Nephron (organoid): ENCODE measurements around the gene NR2F2.
A peak's percentile ranks its signal among the peaks of the same experiment; 100 is the strongest.

Experiments
- H3K27ac Mint-ChIP-seq, 3 experiments: 2 replicates each; pipeline ENCODE4 v1.8.0; 2020; ENCODE audit warnings: mixed read lengths in 3 of 3, mild to moderate bottlenecking in 2 of 3, moderate library complexity in 1 of 3
- H3K27me3 Mint-ChIP-seq: 2 replicates; pipeline ENCODE4 v1.8.0; 2021; ENCODE audit warnings: low read depth, mild to moderate bottlenecking, moderate library complexity, mixed read lengths
- H3K36me3 Mint-ChIP-seq: 2 replicates; pipeline ENCODE4 v1.8.0; 2020; ENCODE audit warnings: low read depth, mixed read lengths
- H3K4me1 Mint-ChIP-seq: 2 replicates; pipeline ENCODE4 v1.8.0; 2020; ENCODE audit warnings: mixed read lengths
- H3K4me3 Mint-ChIP-seq, 3 experiments: 2 replicates each; pipeline ENCODE4 v1.8.0; 2020; ENCODE audit warnings: mild to moderate bottlenecking in 3 of 3, mixed read lengths in 3 of 3, moderate library complexity in 2 of 3
- H3K9me3 Mint-ChIP-seq: 2 replicates; pipeline ENCODE4 v1.8.0; 2020; ENCODE audit warnings: mixed read lengths
- TF ChIP-seq, protein P1 (sequence below), 3 experiments: fragments of 200-600 bp; sonication (generic); IDR thresholded peaks; one replicate each; pipeline ENCODE4 v1.5.0; 2021; ENCODE audit warnings: antibody characterized with exemption in 3 of 3; ENCODE audit not compliant: unreplicated experiment in 3 of 3

The NR2F2 gene

DNA sequence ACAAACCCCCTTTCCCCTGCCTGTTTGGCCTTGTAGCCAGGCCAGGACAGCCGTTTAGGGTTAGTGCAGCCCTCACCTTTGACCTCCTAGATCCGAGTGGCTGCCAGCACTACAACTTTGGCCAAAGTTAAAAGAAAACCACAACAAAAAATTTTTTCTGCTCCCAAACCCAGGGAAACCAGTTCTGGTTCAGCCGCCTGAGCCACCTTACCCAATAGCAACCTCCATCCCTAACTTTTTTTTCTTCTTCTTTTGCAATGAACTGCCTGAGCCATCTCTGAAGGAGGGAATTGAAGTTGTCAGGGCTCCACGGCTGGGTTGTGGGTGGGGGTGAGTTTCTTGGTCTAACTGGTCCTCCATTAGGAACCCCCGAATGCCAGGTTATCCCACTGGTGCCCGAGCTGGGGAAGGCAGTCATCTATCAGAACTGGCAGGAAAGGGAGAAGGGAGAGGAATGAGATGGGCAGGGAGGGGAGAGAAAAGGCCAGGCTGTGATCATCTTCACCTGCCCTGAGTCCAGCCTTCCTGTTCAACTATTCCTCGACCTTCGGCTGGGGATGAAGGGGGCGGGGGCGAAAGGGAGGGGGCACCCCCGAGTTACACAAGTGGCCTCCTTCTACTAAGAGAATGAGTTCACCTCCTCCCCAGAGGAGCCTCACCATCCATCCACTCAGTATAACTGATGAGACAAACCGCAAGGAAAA, 6.2 kb upstream of the NR2F2 start:
- H3K27ac Mint-ChIP-seq, result peak overlapping the region; percentile 98 to 99 (median 99)
- H3K9me3 Mint-ChIP-seq, result no peaks in the 10 kb centered on the region
- peaks cover 62% of the 10 kb centered on the region for H3K4me1 Mint-ChIP-seq
- H3K4me3 Mint-ChIP-seq, result peak overlapping the region; percentile 94 to 100 (median 98)
- H3K27me3 Mint-ChIP-seq, result peaks cover 20% of the 10 kb centered on the region
- TF ChIP-seq, protein P1, sequence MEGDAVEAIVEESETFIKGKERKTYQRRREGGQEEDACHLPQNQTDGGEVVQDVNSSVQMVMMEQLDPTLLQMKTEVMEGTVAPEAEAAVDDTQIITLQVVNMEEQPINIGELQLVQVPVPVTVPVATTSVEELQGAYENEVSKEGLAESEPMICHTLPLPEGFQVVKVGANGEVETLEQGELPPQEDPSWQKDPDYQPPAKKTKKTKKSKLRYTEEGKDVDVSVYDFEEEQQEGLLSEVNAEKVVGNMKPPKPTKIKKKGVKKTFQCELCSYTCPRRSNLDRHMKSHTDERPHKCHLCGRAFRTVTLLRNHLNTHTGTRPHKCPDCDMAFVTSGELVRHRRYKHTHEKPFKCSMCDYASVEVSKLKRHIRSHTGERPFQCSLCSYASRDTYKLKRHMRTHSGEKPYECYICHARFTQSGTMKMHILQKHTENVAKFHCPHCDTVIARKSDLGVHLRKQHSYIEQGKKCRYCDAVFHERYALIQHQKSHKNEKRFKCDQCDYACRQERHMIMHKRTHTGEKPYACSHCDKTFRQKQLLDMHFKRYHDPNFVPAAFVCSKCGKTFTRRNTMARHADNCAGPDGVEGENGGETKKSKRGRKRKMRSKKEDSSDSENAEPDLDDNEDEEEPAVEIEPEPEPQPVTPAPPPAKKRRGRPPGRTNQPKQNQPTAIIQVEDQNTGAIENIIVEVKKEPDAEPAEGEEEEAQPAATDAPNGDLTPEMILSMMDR (IDR thresholded peaks at IDR 0.05; ENCODE audit: unreplicated experiment in 3 of 3), result no peak
- no peaks in the 10 kb centered on the region for H3K36me3 Mint-ChIP-seq

GRCh38 chr15:96324940-96325540, 5.5 kb upstream of the NR2F2 start:
- peak overlapping the region; percentile 94 to 100 (median 98) for H3K4me3 Mint-ChIP-seq
- H3K27me3 Mint-ChIP-seq, result peaks cover 15% of the 10 kb centered on the region
- TF ChIP-seq, protein P1 (IDR thresholded peaks at IDR 0.05; ENCODE audit: unreplicated experiment in 3 of 3), result no peak
- peak overlapping the region; percentile 98 to 99 (median 99) for H3K27ac Mint-ChIP-seq
- no peaks in the 10 kb centered on the region for H3K9me3 Mint-ChIP-seq
- no peaks in the 10 kb centered on the region for H3K36me3 Mint-ChIP-seq
- H3K4me1 Mint-ChIP-seq, result peaks cover 57% of the 10 kb centered on the region

- H3K27me3 Mint-ChIP-seq, result peaks cover 12% of the 10 kb centered on the region
- H3K4me3 Mint-ChIP-seq, result peak overlapping the region; percentile 94 to 100 (median 98)
- H3K4me1 Mint-ChIP-seq, result peaks cover 52% of the 10 kb centered on the region
- peak overlapping the region; percentile 98 to 99 (median 99) for H3K27ac Mint-ChIP-seq
- H3K36me3 Mint-ChIP-seq, result no peaks in the 10 kb centered on the region
- TF ChIP-seq, protein P1 (IDR thresholded peaks at IDR 0.05; ENCODE audit: unreplicated experiment in 3 of 3), result no peak
- no peaks in the 10 kb centered on the region for H3K9me3 Mint-ChIP-seq
Observed at GRCh38 chr15:96325541-96326327, 4.8 kb upstream of the NR2F2 start.

- Mint-ChIP-seq H3K27me3 (peaks cover 12% of the 10 kb centered on the region), H3K36me3 (peaks cover 3% of the 10 kb centered on the region), H3K4me1 (peaks cover 46% of the 10 kb centered on the region), H3K27ac (peak overlapping the region; percentile 98 to 99 (median 99)), H3K9me3 (peaks cover under 1% of the 10 kb centered on the region), H3K4me3 (peak overlapping the region; percentile 94 to 100 (median 98))
- TF ChIP-seq, protein P1 (IDR thresholded peaks at IDR 0.05; ENCODE audit: unreplicated experiment in 3 of 3), result no peak
Observed at GRCh38 chr15:96326328-96327154, 4.0 kb upstream of the NR2F2 start.

- TF ChIP-seq, protein P1 (IDR thresholded peaks at IDR 0.05; ENCODE audit: unreplicated experiment in 3 of 3), result peak; percentile 60 to 80 (median 64)
- H3K9me3 Mint-ChIP-seq, result peaks cover 2% of the 10 kb centered on the region
- H3K27me3 Mint-ChIP-seq, result peaks cover 11% of the 10 kb centered on the region
Observed at GRCh38 chr15:96327155-96327741, 3.3 kb upstream of the NR2F2 start.

More at GRCh38 chr15:96327155-96327741, 3.3 kb upstream of the NR2F2 start:
- Mint-ChIP-seq H3K27ac (peak overlapping the region; percentile 98 to 99 (median 99)), H3K36me3 (peaks cover 6% of the 10 kb centered on the region), H3K4me3 (peak overlapping the region; percentile 94 to 100 (median 98)), H3K4me1 (peaks cover 45% of the 10 kb centered on the region)
